Ishikawa (cell line): ENCODE results near the gene STIMATE.

Experiments used
- CEBPB ChIP-seq: IDR thresholded peaks from 2 replicates; pipeline ENCODE4 v1.6.1; 2012
- CREB1 ChIP-seq: IDR thresholded peaks from 2 replicates; pipeline ENCODE4 v1.6.1; 2012; ENCODE audit warnings: low read depth
- EGR1 ChIP-seq: IDR thresholded peaks from 2 replicates; pipeline ENCODE4 v1.6.1; 2012
- EP300 ChIP-seq: IDR thresholded peaks from 2 replicates; pipeline ENCODE4 v1.6.1; 2012; ENCODE audit warnings: borderline replicate concordance
- FOXM1 ChIP-seq: IDR thresholded peaks from 2 replicates; pipeline ENCODE4 v1.6.1; 2012; ENCODE audit warnings: low read depth, borderline replicate concordance
- MAX ChIP-seq: IDR thresholded peaks from 2 replicates; pipeline ENCODE4 v1.6.1; 2012
- NFIC ChIP-seq: IDR thresholded peaks from 2 replicates; pipeline ENCODE4 v1.6.1; 2012
- RAD21 ChIP-seq: IDR thresholded peaks from 2 replicates; pipeline ENCODE4 v1.6.1; 2012; ENCODE audit warnings: low read depth
- REST ChIP-seq: IDR thresholded peaks from 2 replicates; pipeline ENCODE4 v1.6.1; 2012; ENCODE audit warnings: low read depth, mild to moderate bottlenecking
- TAF1 ChIP-seq: IDR thresholded peaks from 2 replicates; pipeline ENCODE4 v1.6.1; 2012; ENCODE audit warnings: low read depth, mild to moderate bottlenecking
- TCF12 ChIP-seq: IDR thresholded peaks from 2 replicates; pipeline ENCODE4 v1.6.1; 2012; ENCODE audit warnings: low read depth
- TEAD4 ChIP-seq: IDR thresholded peaks from 2 replicates; pipeline ENCODE4 v1.6.1; 2012
- USF1 ChIP-seq: IDR thresholded peaks from 2 replicates; pipeline ENCODE4 v1.6.1; 2012
- YY1 ChIP-seq: IDR thresholded peaks from 2 replicates; pipeline ENCODE4 v1.6.1; 2012; ENCODE audit warnings: low read depth
- ZBTB7A ChIP-seq: IDR thresholded peaks from 2 replicates; pipeline ENCODE4 v1.6.1; 2012; ENCODE audit warnings: low read depth

The STIMATE gene

GRCh38 chr3:52871761-52872160 is 25.6 kb downstream of the STIMATE start:
- TF ChIP-seq NFIC = no peak
- TF ChIP-seq TCF12 = no peak
- no peak for TF ChIP-seq CREB1
- no peak for TF ChIP-seq CEBPB
- TF ChIP-seq EP300 = no peak
- no peak for TF ChIP-seq EGR1
- TF ChIP-seq TEAD4 = no peak
- TF ChIP-seq TAF1 = no peak
- TF ChIP-seq ZBTB7A = no peak
- no peak for TF ChIP-seq REST
- TF ChIP-seq RAD21 = no peak
- TF ChIP-seq MAX = no peak
- no peak for TF ChIP-seq USF1
- no peak for TF ChIP-seq YY1
- TF ChIP-seq FOXM1 = no peak

- TF ChIP-seq FOXM1 = no peak
- TF ChIP-seq MAX = no peak
- no peak for TF ChIP-seq RAD21
- TF ChIP-seq USF1 = no peak
- no peak for TF ChIP-seq CREB1
- no peak for TF ChIP-seq NFIC
- no peak for TF ChIP-seq TEAD4
- no peak for TF ChIP-seq REST
- no peak for TF ChIP-seq EP300
- TF ChIP-seq ZBTB7A = no peak
- no peak for TF ChIP-seq TCF12
- TF ChIP-seq CEBPB = no peak
- TF ChIP-seq YY1 = no peak
- no peak for TF ChIP-seq EGR1
- no peak for TF ChIP-seq TAF1
These were observed 26.9 kb downstream of the STIMATE start for GRCh38 chr3:52870471-52870870.

- TF ChIP-seq CREB1 = no peak
- TF ChIP-seq NFIC = no peak
- TF ChIP-seq TCF12 = no peak
- TF ChIP-seq USF1 = no peak
- TF ChIP-seq CEBPB = no peak
- no peak for TF ChIP-seq ZBTB7A
- no peak for TF ChIP-seq YY1
- TF ChIP-seq FOXM1 = no peak
- no peak for TF ChIP-seq EGR1
- TF ChIP-seq MAX = no peak
- no peak for TF ChIP-seq EP300
These were observed 30.9 kb downstream of the STIMATE start for GRCh38 chr3:52866427-52866826.

GRCh38 chr3:52865994-52866393 is 31.4 kb downstream of the STIMATE start:
- TF ChIP-seq EGR1 (no peak), FOXM1 (no peak), REST (no peak), TEAD4 (no peak), ZBTB7A (no peak), CREB1 (no peak)
